ENCODE measurements around the gene GAPDH.

GRCh38 chr12:6520186-6520585 is 14.1 kb upstream of the GAPDH start:
- TF ChIP-seq POLR2A (IDR thresholded peaks at IDR 0.05), result no peak
- no peak for TF ChIP-seq CTCF (IDR thresholded peaks at IDR 0.05)
